Measurements from ENCODE around the gene ZDHHC14. TPM values are rescaled to one million over a fixed set of nuclear protein-coding genes. Genes with fewer than 3 reads are reported as not detected.

The ZDHHC14 gene
- total RNA-seq, 1 experiment from 2014 or later, result 1.7 TPM

DNA sequence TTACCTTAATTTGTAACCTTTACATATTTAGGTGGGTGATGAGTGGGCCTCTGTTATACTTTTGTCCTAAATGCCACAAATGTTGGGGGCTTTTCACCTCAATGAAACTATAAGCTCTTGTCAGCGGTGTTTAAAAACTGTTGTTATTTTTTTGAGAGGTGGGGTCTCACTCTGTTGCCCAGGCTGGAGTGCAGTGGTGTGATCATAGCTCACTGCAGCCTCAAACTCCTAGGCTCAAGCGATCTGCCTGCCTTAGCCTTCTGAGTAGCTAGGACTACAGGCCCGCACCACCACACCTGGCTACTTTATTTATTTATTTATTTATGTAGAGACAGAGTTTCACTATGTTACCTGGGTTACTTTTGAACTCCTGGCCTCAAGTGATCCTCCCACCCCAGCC is 66.7 kb downstream of the ZDHHC14 start:
- no peak overlapping the region for H2BK20ac ChIP-seq (ENCODE audit: low read depth, low read length, poor library complexity, severe bottlenecking)
- H3K4me1 Mint-ChIP-seq, result peaks cover 0 to under 1% of the 10 kb centered on the region in 2 experiments; a peak in 2 of 4 replicates
- no peak overlapping the region for H3K4ac ChIP-seq (ENCODE audit: low read depth, low read length)
- H4K5ac ChIP-seq (ENCODE audit: insufficient read length, low read depth, low read length), result no peak overlapping the region
- no peak overlapping the region for H2BK15ac ChIP-seq (ENCODE audit: low read depth, low read length)
- H2BK12ac ChIP-seq (ENCODE audit: insufficient read length, low read depth, low read length), result no peak overlapping the region
- H2BK120ac ChIP-seq (ENCODE audit: low read depth, low read length, poor library complexity, severe bottlenecking), result no peak overlapping the region
- H3K9me3 Mint-ChIP-seq, result no peaks in the 10 kb centered on the region
- no peak overlapping the region for H3K56ac ChIP-seq (ENCODE audit: insufficient read length, low read depth, low read length)
- H3K18ac ChIP-seq (ENCODE audit: insufficient read length, low read depth, low read length), result no peak overlapping the region
- no peak overlapping the region for H3K4me3 Mint-ChIP-seq
- no peak overlapping the region for H3K23ac ChIP-seq (ENCODE audit: insufficient read length, low read depth, low read length)
- H3K27ac Mint-ChIP-seq, result no peak overlapping the region
- no peak for DNase-seq
- H4K8ac ChIP-seq (replicated peaks; ENCODE audit: insufficient read length, low read depth, low read length), result no peak overlapping the region
- whole genome bisulfite sequencing (ENCODE audit: extremely low coverage, insufficient read length, low lambda C conversion rate), result no CpG with 5 or more reads among the region's 3 CpGs
- H3K9me3 ChIP-seq (ENCODE audit: control insufficient read depth, low read depth, low read length), result no peaks in the 10 kb centered on the region
- H3K79me1 ChIP-seq (ENCODE audit: insufficient read depth, low read depth, low read length, poor library complexity, severe bottlenecking), result no peaks in the 10 kb centered on the region
- H3K9ac ChIP-seq (ENCODE audit: extremely low read depth, insufficient read length, low read length), result no peak overlapping the region
- H3K4me1 ChIP-seq (ENCODE audit: insufficient read depth, low read length), result no peaks in the 10 kb centered on the region
- H3K23me2 ChIP-seq (ENCODE audit: insufficient read length, low read depth, low read length, poor library complexity, severe bottlenecking), result no peaks in the 10 kb centered on the region
- H2AK5ac ChIP-seq (ENCODE audit: insufficient read length, low read length), result no peak overlapping the region
- no peak overlapping the region for H3K14ac ChIP-seq (ENCODE audit: insufficient read depth, low read length)
- no peak overlapping the region for H2BK5ac ChIP-seq (ENCODE audit: insufficient read length, low read length)
- no peaks in the 10 kb centered on the region for H4K20me1 ChIP-seq (ENCODE audit: control insufficient read depth, insufficient read depth, insufficient read length)
- no peak overlapping the region for H3K27ac ChIP-seq (ENCODE audit: insufficient read length, low read depth, low read length)
- no peak for TF ChIP-seq CTCF (conservative IDR thresholded peaks at IDR 0.05)
- no peak overlapping the region for H3K4me2 ChIP-seq (ENCODE audit: insufficient read depth, insufficient read length, low read length)
- H2AFZ ChIP-seq (ENCODE audit: low read length), result no peak overlapping the region
- H3K27me3 Mint-ChIP-seq (ENCODE audit: low read depth), result peaks cover 1% of the 10 kb centered on the region; the same call in 1 of the 2 replicates
- H4K91ac ChIP-seq (ENCODE audit: insufficient read length, low read depth, low read length), result no peak overlapping the region
- no peaks in the 10 kb centered on the region for H3K27me3 ChIP-seq (ENCODE audit: insufficient read depth, low read length)
- no peak overlapping the region for H3T11ph ChIP-seq (ENCODE audit: low read length)
- no peaks in the 10 kb centered on the region for H3K36me3 Mint-ChIP-seq (ENCODE audit: insufficient read depth in 1 of 3, low read depth in 3 of 3)
- no peaks in the 10 kb centered on the region for H3K79me2 ChIP-seq (ENCODE audit: insufficient read depth, low read length)

Data from H9 (cell line).